ENCODE measurements around the gene WFS1. TPM values are rescaled to one million over a fixed set of nuclear protein-coding genes. Genes with fewer than 3 reads are reported as not detected.

The WFS1 gene
- total and polyA plus RNA-seq, 2 of the 4 experiments (the other 2 are of a cell fraction): 9.7 to 42.4 TPM

DNA sequence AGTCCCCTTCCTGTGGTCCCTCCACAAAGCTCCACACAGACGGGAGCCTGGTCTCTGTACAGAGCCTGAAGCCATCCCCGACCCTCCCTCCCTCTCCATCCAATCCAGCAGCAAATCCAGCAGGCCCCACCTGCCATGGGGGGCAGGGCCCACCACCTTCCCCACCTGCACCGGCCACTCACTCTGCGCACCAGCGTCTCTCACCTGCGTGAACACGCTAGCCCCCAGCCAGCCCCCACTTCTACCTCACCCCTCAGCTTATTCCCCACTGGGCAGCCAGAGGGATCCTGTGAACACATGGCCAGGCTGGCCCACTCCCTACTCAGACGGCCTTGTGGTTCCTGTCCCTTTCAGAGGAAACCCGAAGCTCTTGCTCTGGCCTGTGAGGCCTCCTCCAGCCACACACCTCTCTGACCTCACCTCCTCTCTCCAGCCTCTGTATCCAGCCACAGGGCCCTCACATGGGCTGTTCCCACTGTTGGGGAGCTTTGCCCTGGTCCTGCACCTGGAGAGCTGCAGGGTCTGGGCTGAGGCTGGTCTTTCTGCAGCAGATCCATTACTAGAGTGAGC lies 70.9 kb downstream of the WFS1 start:
- dilution Hi-C loops (cut with HindIII; ENCODE audit: low sequenced_read_pairs, unreplicated experiment): no loop called here
- H4K91ac ChIP-seq (ENCODE audit: insufficient read depth, low read depth, low read length): no peak overlapping the region
- H2AFZ ChIP-seq (replicated peaks; ENCODE audit: low read length, poor library complexity): no peak overlapping the region
- H3K79me1 ChIP-seq (ENCODE audit: low read depth in 1 of 2, low read length in 2 of 2): no peaks in the 10 kb centered on the region
- in situ Hi-C loops (cut with MboI; ENCODE audit: low sequenced_read_pairs): no loop called here
- H3K27me3 ChIP-seq (ENCODE audit: control insufficient read depth, insufficient read depth, low read length): peaks cover 19% of the 10 kb centered on the region
- no peaks in the 10 kb centered on the region for H3K9me1 ChIP-seq (ENCODE audit: insufficient read depth, low read length)
- H2BK15ac ChIP-seq (ENCODE audit: low read depth, low read length): no peak overlapping the region
- H3K9ac ChIP-seq (ENCODE audit: low read depth, low read length): no peak overlapping the region
- no peak overlapping the region for H2BK120ac ChIP-seq (ENCODE audit: low read depth, low read length)
- no peaks in the 10 kb centered on the region for H3K9me3 ChIP-seq (ENCODE audit: control insufficient read depth, insufficient read depth, low read length)
- intact Hi-C loops (cut with micrococcal nuclease): no loop called here
- H3K56ac ChIP-seq (ENCODE audit: extremely low read depth, insufficient read depth, low read length): no peak overlapping the region
- H2BK20ac ChIP-seq (ENCODE audit: low read depth, low read length): no peak overlapping the region
- no peak overlapping the region for H3K27ac ChIP-seq (ENCODE audit: insufficient read depth, low read length)
- no peaks in the 10 kb centered on the region for H4K20me1 ChIP-seq (ENCODE audit: insufficient read depth, low read length)
- no peaks in the 10 kb centered on the region for H3K36me3 ChIP-seq (ENCODE audit: control insufficient read depth, insufficient read depth, low read length)
- no peak overlapping the region for H3K4ac ChIP-seq (ENCODE audit: low read depth, low read length)
- no peak overlapping the region for H3K14ac ChIP-seq (replicated peaks; ENCODE audit: low read depth, low read length)
- no peak overlapping the region for H3K4me3 ChIP-seq (ENCODE audit: insufficient read depth, low read depth, low read length)
- no peak overlapping the region for H4K8ac ChIP-seq (ENCODE audit: low read depth in 2 of 2, low read length in 2 of 2)
- ChIA-PET POLR2A (ENCODE audit: unreplicated experiment) (no interaction called here), CTCF (no interaction called here)
- H2AK5ac ChIP-seq (ENCODE audit: low read depth, low read length): no peak overlapping the region
- BruUV-seq (replicated peaks): no TSS peak
- H3K4me1 ChIP-seq (ENCODE audit: control insufficient read depth, insufficient read depth, low read length): peaks cover 2% of the 10 kb centered on the region; the same call in 1 of the 2 replicates
- no peak overlapping the region for H3K18ac ChIP-seq (ENCODE audit: low read depth, low read length)
- H3K4me2 ChIP-seq (ENCODE audit: low read depth, low read length): no peak overlapping the region
- TF ChIP-seq RCOR1 (IDR thresholded peaks at IDR 0.05; ENCODE audit: insufficient replicate concordance, low read length): no peak
- no peak for TF ChIP-seq RAD21 (IDR thresholded peaks at IDR 0.05; ENCODE audit: low read length)
- ATAC-seq (ENCODE audit: low read depth) (no peak), DNase-seq (no peak)
- H2BK5ac ChIP-seq (ENCODE audit: low read depth, low read length, poor library complexity, severe bottlenecking): no peak overlapping the region
- no peak overlapping the region for H3K23ac ChIP-seq (ENCODE audit: low read depth, low read length)
- no peak overlapping the region for H2AK9ac ChIP-seq (replicated peaks; ENCODE audit: low read depth, low read length, poor library complexity)
- 60% methylated on average over 3 of the region's 9 CpGs; no CpG with 5 or more reads in 1 of the 2 experiments for WGBS, 2 experiments (ENCODE audit: extremely low coverage in 2 of 2, insufficient read length in 1 of 2)
- no peak overlapping the region for H4K5ac ChIP-seq (ENCODE audit: low read depth, low read length)

Data from IMR-90 (cell line).